Activated CD4-positive, alpha-beta memory T cell treated with anti-CD3 and anti-CD28 coated beads for 36 hours (primary cell): ENCODE results near the gene IGSF8. TPM values are rescaled to one million over a fixed set of nuclear protein-coding genes. Genes with fewer than 3 reads are reported as not detected.

ENCODE experiments used
- CTCF ChIA-PET: fragments of 350-600 bp; sonication (Branson Sonifier 250); formaldehyde crosslinking; loops from one replicate; lab custom pipeline; 2021; ENCODE audit warnings: antibody characterized with exemption, inconsistent platforms; lab: Charles Lee
- POLR2A ChIA-PET: fragments of 350-600 bp; sonication (Branson Sonifier 250); formaldehyde crosslinking; loops from one replicate; lab custom pipeline; 2021; ENCODE audit warnings: antibody characterized with exemption; lab: Charles Lee
- DNase-seq: peaks from one replicate; pipeline ENCODE4 v3.0.0-alpha.2; 2020
- H3K27ac Mint-ChIP-seq: one replicate; pipeline ENCODE4 v1.8.0; 2021; ENCODE audit warnings: mixed read lengths
- H3K27me3 Mint-ChIP-seq: one replicate; pipeline ENCODE4 v1.8.0; 2021; ENCODE audit warnings: mixed read lengths
- H3K36me3 Mint-ChIP-seq: one replicate; pipeline ENCODE4 v1.8.0; 2021; ENCODE audit warnings: mixed read lengths
- H3K4me1 Mint-ChIP-seq: one replicate; pipeline ENCODE4 v1.8.0; 2021; ENCODE audit warnings: low read depth, mixed read lengths
- H3K4me3 Mint-ChIP-seq: one replicate; pipeline ENCODE4 v1.8.0; 2021; ENCODE audit warnings: mild to moderate bottlenecking, mixed read lengths
- H3K9me3 Mint-ChIP-seq: one replicate; pipeline ENCODE4 v1.8.0; 2021; ENCODE audit warnings: mixed read lengths
- intact Hi-C: fragments of 100-400 bp; cut with micrococcal nuclease; formaldehyde crosslinking; loops from one replicate; pipeline ENCODE4 v1.15.1; 2023
- total RNA-seq, 2 experiments: library from RNA; stranded (reverse); gene quantifications; one replicate each; pipeline ENCODE4 v1.2.3, GENCODE V29; 2021

IGSF8 gene
- total RNA-seq, 2 experiments from 2014 or later, result 31.2 to 34.5 TPM

- ChIA-PET POLR2A (no interaction called here), CTCF (interaction anchor here (1.6 kb wide), 1 partner anchor 13 kb away, joined by 6 read pairs; no protein-coding TSS in a partner anchor)
Measured at GRCh38 chr1:160091666-160092223, 6.7 kb downstream of the IGSF8 start.

GRCh38 chr1:160090760-160091159, 7.7 kb downstream of the IGSF8 start:
- Mint-ChIP-seq H3K36me3 (peaks cover 7% of the 10 kb centered on the region), H3K27ac (no peak overlapping the region), H3K4me3 (no peak overlapping the region), H3K9me3 (no peaks in the 10 kb centered on the region), H3K27me3 (no peaks in the 10 kb centered on the region), H3K4me1 (peaks cover under 1% of the 10 kb centered on the region)
- no peak for DNase-seq
- ChIA-PET CTCF (interaction anchor here (1.6 kb wide), 1 partner anchor 12 kb away, joined by 6 read pairs; no protein-coding TSS in a partner anchor), POLR2A (no interaction called here)
- intact Hi-C loops, result no loop called here

More at GRCh38 chr1:160091666-160092223, 6.7 kb downstream of the IGSF8 start:
- peaks cover 7% of the 10 kb centered on the region for H3K36me3 Mint-ChIP-seq
- H3K4me1 Mint-ChIP-seq, result peaks cover 10% of the 10 kb centered on the region
- H3K27ac Mint-ChIP-seq, result no peak overlapping the region
- no peak for DNase-seq
- no peaks in the 10 kb centered on the region for H3K27me3 Mint-ChIP-seq
- intact Hi-C loops, result no loop called here
- no peak overlapping the region for H3K4me3 Mint-ChIP-seq
- H3K9me3 Mint-ChIP-seq, result no peaks in the 10 kb centered on the region

- CTCF ChIA-PET, result interaction anchor here (1.6 to 21.5 kb wide), 3 partner anchors 11 to 35 kb away, joined by 6 to 615 read pairs (median 70); partner anchors contain the start of gene KCNJ10
- POLR2A ChIA-PET, result no interaction called here
- H3K36me3 Mint-ChIP-seq, result peaks cover 7% of the 10 kb centered on the region
Measured at GRCh38 chr1:160089883-160090282, 8.5 kb downstream of the IGSF8 start.

GRCh38 chr1:160087118-160087662, 11.2 kb downstream of the IGSF8 start:
- intact Hi-C loops, result no loop called here
- no peak for DNase-seq
- Mint-ChIP-seq H3K4me3 (no peak overlapping the region), H3K36me3 (peaks cover 7% of the 10 kb centered on the region), H3K27me3 (peaks cover 11% of the 10 kb centered on the region), H3K27ac (no peak overlapping the region), H3K4me1 (peaks cover 12% of the 10 kb centered on the region), H3K9me3 (no peaks in the 10 kb centered on the region)
- ChIA-PET CTCF (interaction anchor here (0.8 to 21.5 kb wide), 13 partner anchors 9 to 290 kb away, joined by 3 to 615 read pairs (median 5); partner anchors contain the start of genes IGSF8 and KCNJ10), POLR2A (interaction anchor here (0.8 kb wide), 1 partner anchor 8 kb away, joined by 3 read pairs; no protein-coding TSS in a partner anchor)

More at GRCh38 chr1:160089883-160090282, 8.5 kb downstream of the IGSF8 start:
- no peak for DNase-seq
- Mint-ChIP-seq H3K4me3 (no peak overlapping the region), H3K27me3 (no peaks in the 10 kb centered on the region), H3K4me1 (peaks cover 6% of the 10 kb centered on the region), H3K9me3 (no peaks in the 10 kb centered on the region), H3K27ac (no peak overlapping the region)
- intact Hi-C loops, result no loop called here

- no peak for DNase-seq
- H3K4me1 Mint-ChIP-seq, result peaks cover 12% of the 10 kb centered on the region
- peaks cover 5% of the 10 kb centered on the region for H3K36me3 Mint-ChIP-seq
- intact Hi-C loops, result no loop called here
- ChIA-PET POLR2A (interaction anchor here (0.8 kb wide), 1 partner anchor 9 kb away, joined by 3 read pairs; no protein-coding TSS in a partner anchor), CTCF (interaction anchor here (0.7 to 21.5 kb wide), 18 partner anchors 9 to 291 kb away, joined by 3 to 615 read pairs (median 4); partner anchors contain the start of genes IGSF8, KCNJ10 and PIGM)
- H3K4me3 Mint-ChIP-seq, result no peak overlapping the region
- peaks cover 16% of the 10 kb centered on the region for H3K27me3 Mint-ChIP-seq
- no peak overlapping the region for H3K27ac Mint-ChIP-seq
- no peaks in the 10 kb centered on the region for H3K9me3 Mint-ChIP-seq
Measured at GRCh38 chr1:160086456-160086892, 11.9 kb downstream of the IGSF8 start.

DNA sequence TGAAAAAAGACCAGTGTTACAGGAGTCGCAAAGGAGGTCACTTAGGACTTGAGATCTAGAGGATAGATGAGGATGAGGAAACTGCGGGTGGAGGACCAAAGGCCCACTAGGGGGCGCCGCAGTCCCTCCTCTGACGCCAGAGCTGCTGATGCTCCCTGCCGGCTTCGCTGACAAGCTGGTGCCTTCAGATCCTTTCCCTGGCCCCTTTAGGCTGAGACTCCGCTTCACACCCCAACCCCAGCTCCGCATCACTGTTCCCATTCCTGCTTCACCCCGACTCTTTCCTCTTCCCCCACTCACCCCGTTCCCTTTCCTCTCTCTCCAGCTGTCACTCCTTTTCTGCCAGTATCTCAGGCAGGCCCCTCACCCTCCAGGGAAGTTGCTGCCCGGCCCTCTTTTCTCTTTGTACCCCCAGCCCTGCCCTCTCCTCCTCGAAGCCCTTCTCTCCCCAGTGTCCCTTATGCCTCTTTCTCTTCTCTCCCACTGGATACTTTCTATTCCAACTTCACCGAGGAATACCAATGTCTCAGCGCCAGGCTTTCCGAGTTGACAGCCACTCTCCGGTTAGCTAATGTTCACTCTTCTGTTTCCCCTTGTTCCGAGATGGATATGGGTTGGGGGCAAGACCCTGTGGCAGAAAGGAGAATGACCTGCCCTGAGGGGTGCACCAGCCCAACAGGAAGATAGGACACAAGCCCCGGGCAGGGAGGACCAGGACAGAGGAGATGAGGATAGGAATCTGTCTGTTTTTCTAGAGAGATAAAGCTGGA, 12.5 kb downstream of the IGSF8 start:
- intact Hi-C loops, result loop anchor here (1.0 kb wide), 1 partner anchor 11 kb away; no protein-coding TSS in a partner anchor
- H3K4me3 Mint-ChIP-seq, result no peak overlapping the region
- POLR2A ChIA-PET, result no interaction called here
- H3K4me1 Mint-ChIP-seq, result peaks cover 13% of the 10 kb centered on the region
- peaks cover 5% of the 10 kb centered on the region for H3K36me3 Mint-ChIP-seq
- DNase-seq, result peak; percentile 87
- H3K27ac Mint-ChIP-seq, result no peak overlapping the region
- CTCF ChIA-PET, result interaction anchor here (0.7 to 21.5 kb wide), 25 partner anchors 8 to 292 kb away, joined by 3 to 615 read pairs (median 4); partner anchors contain the start of genes CASQ1, IGSF8, KCNJ10 and PIGM
- H3K9me3 Mint-ChIP-seq, result no peaks in the 10 kb centered on the region
- H3K27me3 Mint-ChIP-seq, result peaks cover 21% of the 10 kb centered on the region

- ChIA-PET POLR2A (interaction anchor here (0.6 kb wide), 1 partner anchor 61 kb away, joined by 3 read pairs; no protein-coding TSS in a partner anchor), CTCF (interaction anchor here (1.0 to 21.5 kb wide), 15 partner anchors 7 to 293 kb away, joined by 3 to 615 read pairs (median 9); partner anchors contain the start of genes IGSF8 and KCNJ10)
- no peak for DNase-seq
- H3K36me3 Mint-ChIP-seq, result peaks cover 5% of the 10 kb centered on the region
- peaks cover 23% of the 10 kb centered on the region for H3K4me1 Mint-ChIP-seq
- intact Hi-C loops, result loop anchor here (1.0 to 5.0 kb wide), 2 partner anchors 12 to 53 kb away; partner anchors contain the start of gene PIGM
- peaks cover 30% of the 10 kb centered on the region for H3K27me3 Mint-ChIP-seq
- no peaks in the 10 kb centered on the region for H3K9me3 Mint-ChIP-seq
- no peak overlapping the region for H3K4me3 Mint-ChIP-seq
- no peak overlapping the region for H3K27ac Mint-ChIP-seq
Measured at GRCh38 chr1:160084771-160085321, 13.6 kb downstream of the IGSF8 start.

GRCh38 chr1:160083968-160084770, 14.2 kb downstream of the IGSF8 start:
- POLR2A ChIA-PET, result no interaction called here
- H3K4me3 Mint-ChIP-seq, result peak overlapping the region; percentile 47
- intact Hi-C loops, result loop anchor here (5.0 kb wide), 1 partner anchor 52 kb away; the partner anchor contains the start of gene PIGM
- H3K4me1 Mint-ChIP-seq, result peaks cover 24% of the 10 kb centered on the region
- peaks cover 36% of the 10 kb centered on the region for H3K27me3 Mint-ChIP-seq
- CTCF ChIA-PET, result interaction anchor here (1.0 to 21.5 kb wide), 10 partner anchors 12 to 293 kb away, joined by 3 to 615 read pairs (median 16); partner anchors contain the start of genes IGSF8 and KCNJ10
- H3K36me3 Mint-ChIP-seq, result peaks cover 4% of the 10 kb centered on the region
- peak; percentile 83 for DNase-seq
- H3K27ac Mint-ChIP-seq, result no peak overlapping the region
- no peaks in the 10 kb centered on the region for H3K9me3 Mint-ChIP-seq

DNA sequence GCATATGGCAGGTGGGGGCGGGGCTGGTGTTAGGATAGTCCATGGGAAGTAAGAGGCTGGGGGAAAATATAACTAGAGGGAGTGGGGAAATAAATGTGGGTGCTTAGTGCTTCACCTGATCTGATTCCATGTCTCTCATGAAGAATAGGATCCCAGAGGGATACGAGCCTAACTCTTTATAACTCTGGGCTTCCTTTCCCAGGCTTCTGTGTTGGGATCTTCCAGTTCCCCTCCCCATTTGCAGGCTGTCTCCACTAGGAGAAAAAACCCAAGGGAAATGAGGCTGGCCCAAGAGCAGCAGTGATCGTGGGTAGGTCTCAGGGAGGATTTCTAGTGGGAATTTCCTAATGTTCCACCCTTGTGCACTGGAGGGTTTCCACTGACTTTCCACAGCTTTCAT, 15.5 kb downstream of the IGSF8 start:
- Mint-ChIP-seq H3K4me3 (no peak overlapping the region), H3K36me3 (no peaks in the 10 kb centered on the region), H3K9me3 (no peaks in the 10 kb centered on the region), H3K27me3 (peaks cover 44% of the 10 kb centered on the region), H3K4me1 (peaks cover 24% of the 10 kb centered on the region), H3K27ac (no peak overlapping the region)
- DNase-seq, result no peak
- intact Hi-C loops, result loop anchor here (5.0 kb wide), 1 partner anchor 51 kb away; the partner anchor contains the start of gene PIGM
- ChIA-PET POLR2A (no interaction called here), CTCF (interaction anchor here (2.8 to 21.5 kb wide), 3 partner anchors 13 to 52 kb away, joined by 9 to 615 read pairs (median 101); partner anchors contain the start of genes IGSF8 and KCNJ10)

- H3K4me1 Mint-ChIP-seq, result peaks cover 24% of the 10 kb centered on the region
- CTCF ChIA-PET, result interaction anchor here (1.9 to 21.5 kb wide), 5 partner anchors 14 to 76 kb away, joined by 9 to 615 read pairs (median 10); partner anchors contain the start of genes IGSF8 and KCNJ10
- H3K4me3 Mint-ChIP-seq, result no peak overlapping the region
- POLR2A ChIA-PET, result interaction anchor here (0.5 kb wide), 1 partner anchor 190 kb away, joined by 3 read pairs; no protein-coding TSS in a partner anchor
- no peaks in the 10 kb centered on the region for H3K36me3 Mint-ChIP-seq
- no peak overlapping the region for H3K27ac Mint-ChIP-seq
- no peak for DNase-seq
- H3K9me3 Mint-ChIP-seq, result no peaks in the 10 kb centered on the region
- intact Hi-C loops, result loop anchor here (5.0 kb wide), 1 partner anchor 50 kb away; the partner anchor contains the start of gene PIGM
- H3K27me3 Mint-ChIP-seq, result peaks cover 44% of the 10 kb centered on the region
Measured at GRCh38 chr1:160082487-160082886, 15.9 kb downstream of the IGSF8 start.
